CD4-positive, alpha-beta T cell treated with Interleukin-12 subunit alpha and Interleukin-12 subunit beta, for 1 hour (primary cell): ENCODE data around the gene VPS13D.

Experiments
- DNase-seq: peaks from one replicate; pipeline ENCODE4 v3.0.0-alpha.2; 2020

VPS13D gene

GRCh38 chr1:12408662-12409061 is 178.8 kb downstream of the VPS13D start:
- DNase-seq, result no peak

GRCh38 chr1:12409681-12410080 is 179.9 kb downstream of the VPS13D start:
- no peak for DNase-seq

GRCh38 chr1:12410351-12410750 is 180.5 kb downstream of the VPS13D start:
- no peak for DNase-seq

GRCh38 chr1:12411098-12411497 is 181.3 kb downstream of the VPS13D start:
- no peak for DNase-seq

- no peak for DNase-seq
These were observed 181.9 kb downstream of the VPS13D start for GRCh38 chr1:12411747-12412146.

GRCh38 chr1:12412439-12412838 is 182.6 kb downstream of the VPS13D start:
- no peak for DNase-seq

- DNase-seq, result no peak
These were observed 184.0 kb downstream of the VPS13D start for GRCh38 chr1:12413664-12414410.

- DNase-seq, result no peak
These were observed 184.7 kb downstream of the VPS13D start for GRCh38 chr1:12414444-12415018.

GRCh38 chr1:12415038-12415466 is 185.2 kb downstream of the VPS13D start:
- no peak for DNase-seq

- no peak for DNase-seq
These were observed 186.3 kb downstream of the VPS13D start for GRCh38 chr1:12416101-12416500.

- DNase-seq, result no peak
These were observed 186.9 kb downstream of the VPS13D start for GRCh38 chr1:12416744-12417143.

GRCh38 chr1:12417389-12417788 is 187.6 kb downstream of the VPS13D start:
- no peak for DNase-seq

- no peak for DNase-seq
These were observed 190.3 kb downstream of the VPS13D start for GRCh38 chr1:12420171-12420570.

- DNase-seq, result no peak
These were observed 192.7 kb downstream of the VPS13D start for GRCh38 chr1:12422488-12422887.

GRCh38 chr1:12424087-12424529 is 194.3 kb downstream of the VPS13D start:
- no peak for DNase-seq

- DNase-seq, result no peak
These were observed 195.0 kb downstream of the VPS13D start for GRCh38 chr1:12424793-12425192.

- no peak for DNase-seq
These were observed 196.2 kb downstream of the VPS13D start for GRCh38 chr1:12426030-12426429.

GRCh38 chr1:12428334-12428733 is 198.5 kb downstream of the VPS13D start:
- no peak for DNase-seq

GRCh38 chr1:12430525-12430924 is 200.7 kb downstream of the VPS13D start:
- DNase-seq, result no peak

GRCh38 chr1:12432897-12433296 is 203.1 kb downstream of the VPS13D start:
- no peak for DNase-seq

- peak; percentile 23 for DNase-seq
These were observed 203.7 kb downstream of the VPS13D start for GRCh38 chr1:12433323-12434053.

GRCh38 chr1:12434174-12434573 is 204.3 kb downstream of the VPS13D start:
- DNase-seq, result peak; percentile 61

GRCh38 chr1:12434686-12435085 is 204.9 kb downstream of the VPS13D start:
- DNase-seq, result no peak
